Astrocyte of the cerebellum (primary cell): ENCODE results near the gene PDCD4.

Experiments used
- DNase-seq: peaks from one replicate; pipeline ENCODE4 v3.0.0-alpha.2; 2011; ENCODE audit warnings: low read depth
- H3K4me3 ChIP-seq: 2 replicates; pipeline ENCODE4 v1.5.1; 2011; ENCODE audit warnings: mild to moderate bottlenecking, low read depth, low read length, moderate library complexity
- in situ Hi-C: cut with HindIII; loops from 2 replicates; pipeline ENCODE4 v1.10.0; 2017; ENCODE audit warnings: low sequenced_read_pairs
- TF ChIP-seq, protein P1 (sequence below): IDR thresholded peaks from 2 replicates; pipeline ENCODE4 v1.5.1; 2012; ENCODE audit warnings: low read length, low read depth, moderate library complexity, mild to moderate bottlenecking; ENCODE audit errors: missing control alignments

PDCD4 gene

DNA sequence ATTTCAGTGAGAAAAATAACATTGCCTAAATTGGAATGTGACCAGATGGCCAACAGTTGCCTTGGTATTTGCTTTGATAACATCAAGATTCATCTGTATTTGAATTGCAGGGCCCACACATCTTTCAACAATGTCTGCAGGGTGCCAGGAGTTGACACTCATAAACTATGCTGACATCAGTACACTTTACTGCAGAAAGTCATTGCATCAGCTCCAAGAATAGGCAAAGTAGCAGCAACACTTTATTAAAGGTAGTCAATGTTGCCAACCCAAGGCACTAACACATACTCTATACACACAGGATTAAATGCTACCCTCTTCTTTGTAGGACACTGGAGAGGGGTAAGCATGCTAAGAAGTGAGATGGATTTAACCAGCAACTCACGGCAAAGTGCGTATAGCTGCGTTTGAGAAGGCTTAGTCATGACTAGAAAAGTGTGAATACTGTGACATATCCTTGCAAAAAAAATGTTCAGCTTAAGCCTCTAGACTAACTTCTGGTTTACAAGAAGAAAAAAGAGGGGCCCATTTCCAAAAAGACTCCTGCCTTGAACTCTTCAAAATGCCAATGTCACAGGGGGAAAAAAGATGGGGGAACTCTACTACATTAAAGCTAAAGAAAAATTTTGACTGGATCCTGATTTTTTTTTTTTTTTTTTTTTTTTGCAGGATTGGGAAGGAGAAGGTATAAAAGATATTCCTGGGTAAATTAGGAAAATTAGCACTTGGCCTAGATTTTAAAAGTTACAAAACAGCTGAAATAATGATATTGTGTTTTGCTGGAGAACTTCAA is 45.0 kb downstream of the PDCD4 start:
- TF ChIP-seq, protein P1, sequence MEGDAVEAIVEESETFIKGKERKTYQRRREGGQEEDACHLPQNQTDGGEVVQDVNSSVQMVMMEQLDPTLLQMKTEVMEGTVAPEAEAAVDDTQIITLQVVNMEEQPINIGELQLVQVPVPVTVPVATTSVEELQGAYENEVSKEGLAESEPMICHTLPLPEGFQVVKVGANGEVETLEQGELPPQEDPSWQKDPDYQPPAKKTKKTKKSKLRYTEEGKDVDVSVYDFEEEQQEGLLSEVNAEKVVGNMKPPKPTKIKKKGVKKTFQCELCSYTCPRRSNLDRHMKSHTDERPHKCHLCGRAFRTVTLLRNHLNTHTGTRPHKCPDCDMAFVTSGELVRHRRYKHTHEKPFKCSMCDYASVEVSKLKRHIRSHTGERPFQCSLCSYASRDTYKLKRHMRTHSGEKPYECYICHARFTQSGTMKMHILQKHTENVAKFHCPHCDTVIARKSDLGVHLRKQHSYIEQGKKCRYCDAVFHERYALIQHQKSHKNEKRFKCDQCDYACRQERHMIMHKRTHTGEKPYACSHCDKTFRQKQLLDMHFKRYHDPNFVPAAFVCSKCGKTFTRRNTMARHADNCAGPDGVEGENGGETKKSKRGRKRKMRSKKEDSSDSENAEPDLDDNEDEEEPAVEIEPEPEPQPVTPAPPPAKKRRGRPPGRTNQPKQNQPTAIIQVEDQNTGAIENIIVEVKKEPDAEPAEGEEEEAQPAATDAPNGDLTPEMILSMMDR = no peak
- H3K4me3 ChIP-seq = no peak overlapping the region
- in situ Hi-C loops = no loop called here
- DNase-seq = peak; percentile 23

DNA sequence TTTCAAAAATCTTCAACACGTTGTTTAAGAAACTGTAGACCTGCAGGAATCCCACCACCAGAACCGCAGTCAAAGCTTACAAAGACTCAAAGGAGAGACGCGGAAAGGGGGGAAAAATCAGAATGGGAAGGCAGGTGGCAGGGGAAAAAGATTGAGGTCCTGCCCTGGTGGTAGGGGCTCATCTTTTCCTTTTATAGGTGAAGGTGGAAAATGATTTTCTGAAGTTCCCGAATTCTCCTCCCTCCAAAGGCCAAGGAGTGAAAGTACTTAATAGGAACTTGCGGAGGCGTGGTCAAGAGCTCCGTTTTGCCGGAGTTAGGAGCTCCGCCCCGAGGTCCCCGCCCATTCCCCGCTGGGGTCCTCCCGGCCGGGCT is 46.5 kb downstream of the PDCD4 start:
- peak overlapping the region; percentile 69 for H3K4me3 ChIP-seq
- in situ Hi-C loops = no loop called here
- DNase-seq = peak; percentile 85
- TF ChIP-seq, protein P1 = no peak

DNA sequence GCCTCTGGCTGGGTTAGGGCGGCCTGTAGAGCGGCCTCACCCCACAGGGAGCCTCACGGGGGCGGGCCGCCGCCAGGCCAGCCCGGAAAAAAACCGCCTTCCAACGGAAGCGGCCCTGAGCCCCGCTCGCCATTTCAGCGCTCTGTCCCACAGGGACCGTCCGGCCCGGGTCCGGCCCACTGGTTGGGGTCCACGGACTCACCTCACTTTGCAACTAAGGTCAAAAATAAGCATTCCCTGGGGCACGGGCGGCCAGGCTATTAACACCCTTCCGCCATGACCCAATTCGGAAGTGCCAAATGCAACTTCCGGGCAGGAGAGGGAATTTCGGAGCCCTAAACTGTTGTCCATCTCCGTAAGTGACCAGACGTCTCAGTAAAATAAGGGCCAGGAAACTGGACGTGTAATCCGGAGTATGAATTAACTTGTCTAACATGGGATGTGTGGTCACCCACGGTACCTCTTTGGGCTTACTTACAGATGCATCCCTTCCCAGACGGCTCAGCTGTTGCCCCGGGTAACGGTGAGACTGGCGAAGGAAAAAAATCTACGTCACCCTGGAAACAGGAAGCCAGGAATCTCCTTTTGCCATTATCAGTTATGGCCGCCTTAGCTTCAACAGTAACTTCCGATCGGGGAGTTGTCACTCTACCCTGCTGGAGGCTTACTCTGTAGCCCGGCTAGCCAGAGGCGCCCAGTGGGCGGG is 47.1 kb downstream of the PDCD4 start, which contains the start of gene BBIP1:
Gene BBIP1 (minus strand): TSS at position 538 of the 706 bp plus-strand sequence. CDS start 1,023 bp downstream, outside the sequence.
- peak; percentile 100 for DNase-seq
- in situ Hi-C loops = no loop called here
- TF ChIP-seq, protein P1 = no peak
- peak within 1 kb of the TSS; percentile 69 for H3K4me3 ChIP-seq

DNA sequence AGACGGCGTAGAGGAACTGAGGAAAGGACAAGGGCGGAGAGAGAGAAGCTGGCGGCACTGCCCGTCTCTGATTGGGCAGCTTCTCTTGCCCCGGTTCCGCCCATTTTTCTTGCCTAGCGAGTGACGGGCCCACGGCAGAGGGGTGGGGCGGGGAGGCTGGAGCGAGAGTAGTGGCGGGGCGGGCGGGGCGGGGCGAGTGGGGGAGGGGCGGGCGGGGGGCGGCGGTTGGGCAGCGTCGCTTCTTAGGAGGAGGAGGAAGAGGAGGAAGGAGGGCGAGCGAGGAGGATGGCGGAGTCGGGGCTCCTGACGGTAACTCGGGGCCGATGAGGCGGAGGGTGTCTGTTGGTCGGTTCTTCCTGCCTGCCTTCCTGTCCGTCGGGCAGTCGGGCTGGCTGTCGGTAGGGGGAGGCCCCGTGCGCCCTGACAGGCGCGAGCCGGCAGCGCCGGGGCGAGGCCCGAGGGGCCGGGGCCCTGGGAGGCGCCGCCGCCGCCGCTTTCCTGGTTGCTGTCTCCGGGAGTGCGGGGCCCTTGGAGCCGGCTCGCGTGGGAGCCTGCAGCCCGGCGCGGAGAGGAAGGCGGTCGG is 47.7 kb downstream of the PDCD4 start, which contains the start of gene SHOC2:
Gene SHOC2 (plus strand): TSS at position 256 of the 583 bp plus-strand sequence. CDS start 44,755 bp downstream, outside the sequence.
- in situ Hi-C loops = no loop called here
- no peak for DNase-seq
- peak within 1 kb of the TSS; percentile 69 for H3K4me3 ChIP-seq
- TF ChIP-seq, protein P1 = peak; percentile 36

DNA sequence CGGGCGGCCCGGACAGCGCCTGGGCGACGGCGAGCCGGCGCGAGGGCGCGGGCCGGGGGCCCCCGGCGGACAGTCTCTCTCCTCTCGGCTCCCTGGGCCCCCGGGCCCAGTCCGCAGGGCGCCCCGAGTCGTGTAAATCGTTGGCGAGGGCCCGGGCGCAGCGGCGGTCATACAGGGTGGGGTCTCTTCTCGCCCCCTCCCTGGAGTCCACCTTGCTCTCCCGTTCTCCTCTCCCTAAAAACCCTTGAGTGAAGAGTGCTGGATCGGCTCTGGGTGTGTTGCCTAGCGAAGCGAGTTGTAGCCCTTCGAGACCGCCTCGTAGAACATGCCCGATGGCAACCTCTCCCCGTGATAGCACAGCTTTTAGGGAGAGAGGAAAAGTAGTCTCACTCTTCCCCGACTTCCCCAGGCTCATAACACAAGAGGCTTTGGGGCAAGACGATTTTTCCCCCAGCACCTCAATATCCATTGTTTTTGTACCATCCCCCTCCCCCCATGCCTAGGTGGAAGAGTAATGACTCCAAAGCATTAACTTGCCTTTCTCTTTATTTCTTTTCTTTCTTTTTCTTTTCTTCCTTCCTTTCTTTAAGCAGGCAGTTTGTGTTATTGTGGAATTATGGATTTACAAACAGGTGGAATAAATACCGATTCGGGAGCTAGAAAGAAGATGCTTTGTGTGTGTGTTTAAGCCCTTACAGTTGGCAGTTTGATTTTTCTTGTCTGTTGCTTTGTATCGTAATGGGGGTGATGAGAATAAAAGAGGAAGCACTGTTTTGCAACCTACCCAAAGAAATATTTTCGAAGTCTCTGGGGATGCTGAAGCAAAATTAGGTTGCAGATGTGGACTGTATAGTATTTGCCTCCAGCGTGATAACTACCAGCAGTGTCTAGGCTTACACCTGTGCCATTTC is 48.5 kb downstream of the PDCD4 start:
- in situ Hi-C loops = no loop called here
- TF ChIP-seq, protein P1 = no peak

More for the DNA sequence above, 48.5 kb downstream of the PDCD4 start:
- DNase-seq = no peak
- peak overlapping the region; percentile 66 for H3K4me3 ChIP-seq
